22Rv1 (cell line): ENCODE measurements around the gene FMN1.
"Not testable (repeated sequence)": the region's sequence is repeated elsewhere in the genome, so short reads cannot be mapped to it uniquely, and the experiment has no call there.

ENCODE experiments used
- H3K27ac ChIP-seq: fragments of 450-650 bp; 2 replicates; pipeline ENCODE4 v1.5.1; 2017
- CTCF ChIP-seq: fragments of 450-650 bp; IDR thresholded peaks from 2 replicates; pipeline ENCODE4 v1.5.1; 2017; ENCODE audit warnings: mild to moderate bottlenecking
- ZFX ChIP-seq: fragments of 450-650 bp; IDR thresholded peaks from 2 replicates; pipeline ENCODE4 v1.6.1; 2017; ENCODE audit warnings: antibody characterized with exemption, borderline replicate concordance

The FMN1 gene

GRCh38 chr15:33076937-33077336, 117.6 kb downstream of the FMN1 start:
- TF ChIP-seq CTCF (no peak), ZFX (no peak)
- no peak overlapping the region for H3K27ac ChIP-seq

- no peak overlapping the region for H3K27ac ChIP-seq
- TF ChIP-seq ZFX (no peak), CTCF (peak; percentile 26; the same call in 1 of the 2 replicates)
These were observed 119.6 kb downstream of the FMN1 start for GRCh38 chr15:33074942-33075341.

DNA sequence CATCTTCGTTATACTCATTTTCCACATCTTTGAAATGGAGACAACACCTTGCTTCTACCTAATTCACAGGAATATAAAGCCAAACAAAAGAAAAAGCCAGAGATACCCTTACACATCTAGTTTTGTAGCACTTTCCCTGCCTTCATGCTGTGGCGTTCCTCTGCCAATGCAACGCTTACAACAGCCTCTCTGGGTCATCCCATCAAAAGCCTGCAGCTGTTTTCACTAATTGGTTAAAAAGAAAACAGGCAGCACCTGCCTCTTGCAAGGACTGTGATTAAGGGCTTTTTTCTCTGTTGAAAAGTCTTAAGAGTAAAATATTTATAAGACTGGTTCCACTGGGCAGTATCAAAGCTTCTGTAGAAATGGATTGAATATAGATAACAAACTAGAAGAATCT, 120.3 kb downstream of the FMN1 start:
- TF ChIP-seq ZFX (no peak), CTCF (no peak)
- no peak overlapping the region for H3K27ac ChIP-seq

- TF ChIP-seq ZFX (no peak), CTCF (no peak)
- no peak overlapping the region for H3K27ac ChIP-seq
These were observed 123.1 kb downstream of the FMN1 start for GRCh38 chr15:33071451-33071850.

DNA sequence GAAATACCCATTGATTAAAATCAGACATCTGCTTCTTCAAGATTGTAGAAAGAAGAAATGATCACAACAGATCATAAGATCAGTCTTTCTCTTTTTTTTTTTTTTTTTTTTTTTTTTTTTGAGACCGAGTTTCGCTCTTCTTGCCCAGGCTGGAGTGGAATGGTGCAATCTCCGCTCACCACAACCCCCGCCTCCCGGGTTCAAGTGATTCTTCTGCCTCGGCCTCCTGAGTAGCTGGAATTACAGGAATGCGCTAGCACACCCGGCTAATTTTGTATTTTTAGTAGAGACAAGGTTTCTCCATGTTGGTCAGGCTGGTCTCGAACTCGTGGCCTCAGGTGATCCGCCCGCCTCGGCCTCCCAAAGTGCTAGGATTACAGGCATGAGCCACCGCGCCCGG, 124.6 kb downstream of the FMN1 start:
- not testable (repeated sequence) for H3K27ac ChIP-seq

DNA sequence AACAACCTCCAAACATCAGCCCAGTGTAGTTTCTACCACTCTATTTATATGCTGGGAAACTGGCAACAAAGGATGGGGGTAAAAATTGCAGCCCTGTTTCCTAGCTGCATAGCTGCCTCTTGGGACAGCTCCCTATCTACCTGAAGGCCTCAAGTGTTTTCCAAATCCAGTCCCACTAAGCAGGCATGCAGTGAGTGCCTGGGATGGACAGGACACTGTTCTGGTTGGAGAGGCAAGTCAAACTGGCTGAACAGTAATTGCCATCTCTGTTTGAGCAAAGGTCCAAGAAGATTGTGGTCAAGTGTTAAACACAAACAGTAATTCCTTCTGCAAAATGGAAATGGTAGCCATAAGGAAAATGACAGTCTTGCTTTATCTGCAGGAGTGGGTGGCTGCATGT, 125.4 kb downstream of the FMN1 start:
- H3K27ac ChIP-seq: no peak overlapping the region
- no peak for TF ChIP-seq CTCF
- no peak for TF ChIP-seq ZFX

- no peak for TF ChIP-seq ZFX
- no peak for TF ChIP-seq CTCF
- no peak overlapping the region for H3K27ac ChIP-seq
These were observed 126.0 kb downstream of the FMN1 start for GRCh38 chr15:33068511-33068990.

DNA sequence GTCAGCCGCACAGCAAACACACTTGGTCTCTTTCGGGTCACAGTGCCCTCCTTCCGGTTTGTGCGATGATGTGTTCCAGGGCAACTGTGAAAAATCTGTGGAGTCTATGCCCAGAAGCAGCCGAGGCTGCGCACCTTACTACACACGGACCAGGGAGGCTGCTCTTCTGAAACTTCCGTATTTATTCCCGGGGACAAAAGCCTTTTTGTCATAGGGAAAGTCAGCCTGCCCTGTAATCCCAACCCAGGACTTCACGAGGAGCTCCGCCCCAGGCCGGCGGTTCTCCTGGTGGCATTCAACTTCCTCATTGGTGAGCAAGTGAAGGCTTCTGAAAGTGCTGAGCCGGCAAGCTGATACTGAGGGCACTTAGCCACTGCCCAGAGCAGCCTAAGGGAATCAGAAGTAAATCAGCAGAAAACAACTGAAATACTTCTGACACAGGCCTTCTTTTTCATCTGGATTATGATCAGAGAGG, 126.5 kb downstream of the FMN1 start:
- TF ChIP-seq CTCF (no peak), ZFX (no peak)
- H3K27ac ChIP-seq: no peak overlapping the region
